ENCODE results near the gene POLR2L.
A peak's percentile ranks its signal among the peaks of the same experiment; 100 is the strongest.

The POLR2L gene

GRCh38 chr11:842370-843002 is at the start of gene POLR2L, which contains the start of gene TSPAN4:
Gene POLR2L, minus strand, starts transcription at chr11:842529. Its CDS starts 21 bp downstream, at chr11:842508.
Gene TSPAN4, plus strand, starts transcription at chr11:842852. Its CDS starts 7,453 bp downstream, at chr11:850305.
- peak; percentile 85 for DNase-seq (ENCODE audit: low read depth)

- no peak for DNase-seq (ENCODE audit: low read depth)
Observed at GRCh38 chr11:890794-891540, 48.6 kb upstream of the POLR2L start.

- DNase-seq (ENCODE audit: low read depth), result no peak
Observed at GRCh38 chr11:889687-890475, 47.6 kb upstream of the POLR2L start.

GRCh38 chr11:889257-889656 is 46.9 kb upstream of the POLR2L start:
- DNase-seq (ENCODE audit: low read depth), result no peak

GRCh38 chr11:888310-889212 is 46.2 kb upstream of the POLR2L start:
- DNase-seq (ENCODE audit: low read depth), result no peak

GRCh38 chr11:887589-887988 is 45.3 kb upstream of the POLR2L start:
- no peak for DNase-seq (ENCODE audit: low read depth)

GRCh38 chr11:886568-886967 is 44.2 kb upstream of the POLR2L start:
- DNase-seq (ENCODE audit: low read depth), result no peak

GRCh38 chr11:884578-885070 is 42.3 kb upstream of the POLR2L start:
- no peak for DNase-seq (ENCODE audit: low read depth)

GRCh38 chr11:883527-883926 is 41.2 kb upstream of the POLR2L start:
- no peak for DNase-seq (ENCODE audit: low read depth)

GRCh38 chr11:882596-882995 is 40.3 kb upstream of the POLR2L start:
- DNase-seq (ENCODE audit: low read depth), result no peak

- no peak for DNase-seq (ENCODE audit: low read depth)
Observed at GRCh38 chr11:880447-880846, 38.1 kb upstream of the POLR2L start.

- DNase-seq (ENCODE audit: low read depth), result no peak
Observed at GRCh38 chr11:877565-877964, 35.2 kb upstream of the POLR2L start.

GRCh38 chr11:876545-876944 is 34.2 kb upstream of the POLR2L start:
- DNase-seq (ENCODE audit: low read depth), result no peak

GRCh38 chr11:875769-876301 is 33.5 kb upstream of the POLR2L start:
- no peak for DNase-seq (ENCODE audit: low read depth)

- no peak for DNase-seq (ENCODE audit: low read depth)
Observed at GRCh38 chr11:875203-875602, 32.9 kb upstream of the POLR2L start.

GRCh38 chr11:873706-874105 is 31.4 kb upstream of the POLR2L start:
- DNase-seq (ENCODE audit: low read depth), result no peak

GRCh38 chr11:872799-873198 is 30.5 kb upstream of the POLR2L start:
- no peak for DNase-seq (ENCODE audit: low read depth)

- no peak for DNase-seq (ENCODE audit: low read depth)
Observed at GRCh38 chr11:871472-871871, 29.1 kb upstream of the POLR2L start.

GRCh38 chr11:870418-870817 is 28.1 kb upstream of the POLR2L start:
- DNase-seq (ENCODE audit: low read depth), result no peak

- no peak for DNase-seq (ENCODE audit: low read depth)
Observed at GRCh38 chr11:870127-870413, 27.7 kb upstream of the POLR2L start.

GRCh38 chr11:869399-870126 is 27.2 kb upstream of the POLR2L start:
- DNase-seq (ENCODE audit: low read depth), result no peak
